Posterior cingulate gyrus (tissue), 11 donors: Measurements from ENCODE around the gene OPCML.

Experiments used
- DNase-seq, 10 donors: peaks; one replicate each; pipeline versions ENCODE4 v3.0.0 to v3.0.0-alpha.2; 2020 to 2021; ENCODE audit warnings: mixed read lengths in 3 of 10
- intact Hi-C: fragments of 100-400 bp; cut with DNase I; formaldehyde crosslinking; loops from one replicate; pipeline ENCODE4 v1.15.1; 2023

Gene OPCML

GRCh38 chr11:132627981-132628380 lies 904.3 kb downstream of the OPCML start:
- DNase-seq = no peak
- intact Hi-C loops = no loop called here

GRCh38 chr11:132626446-132626845 lies 905.9 kb downstream of the OPCML start:
- intact Hi-C loops = no loop called here
- DNase-seq = no peak

GRCh38 chr11:132623511-132623910 lies 908.8 kb downstream of the OPCML start:
- intact Hi-C loops = no loop called here
- DNase-seq = no peak

- no peak for DNase-seq
- intact Hi-C loops = no loop called here
Observed at GRCh38 chr11:132621976-132622580, 910.2 kb downstream of the OPCML start.

- no peak for DNase-seq
- intact Hi-C loops = no loop called here
Observed at GRCh38 chr11:132620423-132620822, 911.9 kb downstream of the OPCML start.

- no peak for DNase-seq
- intact Hi-C loops = no loop called here
Observed at GRCh38 chr11:132610791-132611190, 921.5 kb downstream of the OPCML start.

- DNase-seq = no peak
- intact Hi-C loops = no loop called here
Observed at GRCh38 chr11:132610216-132610615, 922.1 kb downstream of the OPCML start.

- no peak for DNase-seq
- intact Hi-C loops = no loop called here
Observed at GRCh38 chr11:132607575-132607974, 924.7 kb downstream of the OPCML start.

- no peak for DNase-seq
- intact Hi-C loops = no loop called here
Observed at GRCh38 chr11:132605825-132606570, 926.3 kb downstream of the OPCML start.

- DNase-seq = no peak
- intact Hi-C loops = no loop called here
Observed at GRCh38 chr11:132604431-132604830, 927.9 kb downstream of the OPCML start.

GRCh38 chr11:132601875-132602274 lies 930.4 kb downstream of the OPCML start:
- intact Hi-C loops = no loop called here
- DNase-seq = no peak

GRCh38 chr11:132595711-132596134 lies 936.6 kb downstream of the OPCML start:
- intact Hi-C loops = no loop called here
- DNase-seq = no peak

GRCh38 chr11:132595246-132595645 lies 937.1 kb downstream of the OPCML start:
- intact Hi-C loops = no loop called here
- no peak for DNase-seq

- intact Hi-C loops = no loop called here
- no peak for DNase-seq
Observed at GRCh38 chr11:132590986-132591385, 941.3 kb downstream of the OPCML start.

- DNase-seq = no peak
- intact Hi-C loops = no loop called here
Observed at GRCh38 chr11:132590554-132590953, 941.7 kb downstream of the OPCML start.

- intact Hi-C loops = no loop called here
- no peak for DNase-seq
Observed at GRCh38 chr11:132589791-132590190, 942.5 kb downstream of the OPCML start.

- DNase-seq = no peak
- intact Hi-C loops = no loop called here
Observed at GRCh38 chr11:132588366-132588765, 943.9 kb downstream of the OPCML start.

GRCh38 chr11:132587716-132588115 lies 944.6 kb downstream of the OPCML start:
- no peak for DNase-seq
- intact Hi-C loops = no loop called here

- DNase-seq = peak in 1 of 10 donors; percentile 68
Observed at GRCh38 chr11:132586801-132587200, 945.5 kb downstream of the OPCML start.

GRCh38 chr11:132579634-132580327 lies 952.5 kb downstream of the OPCML start:
- DNase-seq = no peak
- intact Hi-C loops = no loop called here

More at GRCh38 chr11:132586801-132587200, 945.5 kb downstream of the OPCML start:
- intact Hi-C loops = no loop called here

GRCh38 chr11:132579136-132579535 lies 953.2 kb downstream of the OPCML start:
- no peak for DNase-seq
- intact Hi-C loops = no loop called here

- intact Hi-C loops = no loop called here
- no peak for DNase-seq
Observed at GRCh38 chr11:132578580-132578979, 953.7 kb downstream of the OPCML start.
